Measurements from ENCODE around the gene STK24. TPM values are rescaled to one million over a fixed set of nuclear protein-coding genes. Genes with fewer than 3 reads are reported as not detected.
"Not testable (repeated sequence)": the region's sequence is repeated elsewhere in the genome, so short reads cannot be mapped to it uniquely, and the experiment has no call there.

Gene STK24
- total RNA-seq, 1 donor from 2014 or later: 26.2 TPM

DNA sequence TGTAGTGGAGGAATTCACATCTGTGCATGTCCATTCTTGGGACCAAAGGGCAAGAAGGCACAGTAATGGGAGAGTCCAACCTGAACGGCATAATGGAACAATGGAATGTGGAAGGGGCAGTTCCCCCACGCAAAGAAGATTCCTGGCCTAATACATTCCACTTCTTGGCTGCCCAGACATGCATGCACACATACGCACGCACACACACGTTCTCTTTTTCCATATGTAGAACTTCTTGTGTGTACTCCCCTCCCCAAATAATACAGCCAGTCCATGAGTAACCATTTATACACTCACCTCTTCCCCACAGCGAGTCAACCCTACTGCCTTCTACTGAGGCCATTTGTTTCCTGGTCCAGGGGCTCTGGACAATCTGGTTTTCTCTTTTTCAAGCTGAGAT, 6.0 kb upstream of the STK24 start:
- DNase-seq (ENCODE audit: low spot score): peak; percentile 46

DNA sequence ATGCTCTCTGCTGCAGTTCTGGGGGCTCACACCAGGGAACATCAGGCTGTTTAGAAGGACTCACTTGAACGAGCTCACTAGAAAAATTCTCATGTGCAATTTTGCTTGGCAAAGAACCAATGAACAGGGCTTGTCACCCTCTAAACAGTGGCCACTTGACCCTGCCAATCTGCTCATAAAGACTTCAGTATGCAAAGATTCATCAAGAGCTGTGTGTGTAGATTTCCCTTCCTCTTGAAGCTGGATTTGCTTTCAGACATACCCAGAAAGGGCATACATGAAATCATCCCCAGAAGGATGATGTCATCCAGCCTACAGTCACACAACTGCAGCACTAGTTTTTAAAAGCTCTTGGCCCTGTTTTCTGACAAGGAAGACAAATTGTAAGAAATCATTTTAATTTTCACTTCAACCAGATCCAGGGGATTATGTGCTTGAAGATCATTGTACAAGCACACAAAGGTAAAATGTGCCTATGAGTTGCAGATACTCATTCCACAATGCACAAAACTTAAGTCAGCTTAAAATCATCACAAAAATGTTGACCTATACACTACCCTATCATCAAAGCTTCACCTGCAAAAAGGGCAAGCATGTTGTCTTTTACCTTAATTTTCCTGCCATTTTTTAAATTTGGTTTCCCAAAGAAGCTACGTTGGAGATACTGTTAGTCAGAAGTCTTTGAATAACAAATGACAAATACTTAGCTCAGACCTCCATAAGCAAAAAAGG, 5.2 kb upstream of the STK24 start:
- peak; percentile 85 for DNase-seq (ENCODE audit: low spot score)

DNA sequence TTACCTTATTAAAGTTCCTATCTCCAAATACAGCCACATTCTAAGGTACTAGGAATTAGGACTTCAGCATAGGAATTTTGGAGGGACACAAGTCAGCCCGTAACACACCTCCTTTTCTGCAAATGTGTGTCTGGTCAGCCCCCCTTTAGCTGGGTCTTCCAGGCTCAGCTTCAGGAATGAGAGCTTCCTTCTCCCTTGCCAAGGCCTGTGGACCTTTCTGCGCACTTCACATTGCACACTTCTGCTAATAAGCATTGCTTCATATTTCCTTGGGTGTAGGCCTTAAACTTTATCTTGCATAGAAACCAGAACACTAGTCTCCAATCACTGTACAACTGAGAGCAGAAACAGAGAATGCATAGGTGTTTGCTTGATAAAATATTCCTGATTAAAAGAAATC, 4.5 kb upstream of the STK24 start:
- peak; percentile 54 for DNase-seq (ENCODE audit: low spot score)

DNA sequence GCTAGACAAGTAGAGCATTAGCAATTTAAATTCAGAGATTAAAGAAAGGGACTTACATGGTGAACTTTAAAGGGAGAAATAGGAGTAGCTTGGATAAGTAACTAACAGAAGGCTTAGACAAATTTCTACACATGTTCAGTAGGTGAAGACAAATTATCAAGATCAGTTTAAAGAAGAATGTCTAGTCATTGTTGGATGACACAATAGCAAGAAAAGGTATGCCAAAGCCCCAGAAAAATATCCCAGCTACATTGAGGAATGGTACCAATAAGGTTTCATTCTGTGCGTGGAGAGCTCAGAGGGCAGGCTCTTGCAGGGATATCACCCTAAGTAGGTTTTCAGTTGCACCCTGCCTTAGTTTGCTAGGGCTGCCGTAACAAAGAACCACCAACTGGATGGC, 3.5 kb upstream of the STK24 start:
- DNase-seq (ENCODE audit: low spot score): no peak

DNA sequence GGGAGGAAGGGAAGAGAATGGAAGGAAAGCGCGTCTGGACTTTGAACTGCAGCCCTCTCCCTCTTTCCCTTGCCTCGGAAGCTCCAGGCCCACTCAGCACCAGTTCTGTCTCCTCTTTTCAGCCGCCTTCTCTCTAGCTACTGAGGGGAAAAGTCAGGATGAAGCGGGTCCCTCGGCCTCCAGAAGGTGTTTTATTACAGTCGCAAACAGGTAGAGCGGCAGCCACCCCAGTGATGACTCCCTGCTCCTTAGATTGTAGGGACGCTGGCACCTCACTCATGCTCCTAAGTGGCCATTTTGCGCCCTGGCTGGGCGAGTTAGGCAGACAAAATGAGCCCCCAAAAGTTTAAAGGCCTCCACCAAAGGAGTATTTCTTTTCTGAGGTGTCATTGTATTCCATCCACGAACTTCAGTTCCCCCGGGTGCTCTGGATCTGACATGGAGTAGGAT, 954 bp upstream of the STK24 start:
- no peak for DNase-seq (ENCODE audit: low spot score)

DNA sequence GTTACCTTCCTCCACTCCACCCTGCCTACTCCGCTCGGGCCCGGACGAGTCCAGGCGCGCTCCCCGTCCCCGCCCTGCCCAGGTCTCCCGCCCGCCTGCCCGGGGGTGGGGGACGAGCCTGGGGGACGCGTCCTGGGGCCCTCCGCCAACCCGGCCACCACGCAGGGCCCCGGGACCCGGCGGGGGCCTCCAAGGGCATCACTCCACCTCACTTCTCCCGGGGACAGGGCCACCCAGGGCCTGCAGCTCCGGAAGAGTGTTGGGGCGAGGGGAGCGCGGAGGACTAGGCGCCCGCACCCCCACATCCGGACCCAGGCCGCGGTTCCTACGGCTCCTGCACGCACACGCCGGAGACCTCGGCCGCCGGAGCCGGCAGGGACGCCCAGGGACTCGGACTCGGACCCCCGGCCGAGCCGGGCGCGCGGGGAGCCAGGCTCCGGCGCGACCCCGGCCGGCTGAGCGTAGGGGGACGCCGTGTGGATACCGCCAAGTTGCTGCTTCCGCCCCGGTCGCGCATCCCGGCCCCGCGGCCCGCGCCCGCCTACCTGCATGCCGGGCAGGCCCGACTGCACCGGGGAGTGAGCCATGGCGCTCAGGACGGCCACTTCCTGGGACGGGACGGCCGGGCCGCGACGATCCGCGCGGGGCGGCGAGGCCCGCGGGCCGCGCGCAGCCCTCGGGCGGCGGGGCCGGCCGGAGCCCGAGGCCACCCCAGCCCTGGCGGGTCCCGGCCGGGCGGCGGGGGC, 534 bp downstream of the STK24 start:
- DNase-seq (ENCODE audit: low spot score): peak; percentile 70

DNA sequence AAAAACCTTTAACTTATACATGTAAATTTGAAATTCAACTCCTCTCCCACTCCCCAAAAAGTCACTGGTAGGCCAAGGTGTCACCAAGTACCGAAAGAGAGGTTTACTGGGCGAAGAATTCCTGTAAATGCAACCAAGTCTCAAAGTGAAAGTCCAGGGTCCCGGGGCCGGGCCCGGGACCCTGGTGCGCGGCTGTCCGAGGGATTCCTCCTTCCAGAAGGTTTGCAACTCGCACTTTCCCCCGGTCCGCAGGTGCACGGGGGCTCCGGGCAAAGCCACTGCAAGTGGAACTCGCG, 1.1 kb downstream of the STK24 start:
- no peak for DNase-seq (ENCODE audit: low spot score)

DNA sequence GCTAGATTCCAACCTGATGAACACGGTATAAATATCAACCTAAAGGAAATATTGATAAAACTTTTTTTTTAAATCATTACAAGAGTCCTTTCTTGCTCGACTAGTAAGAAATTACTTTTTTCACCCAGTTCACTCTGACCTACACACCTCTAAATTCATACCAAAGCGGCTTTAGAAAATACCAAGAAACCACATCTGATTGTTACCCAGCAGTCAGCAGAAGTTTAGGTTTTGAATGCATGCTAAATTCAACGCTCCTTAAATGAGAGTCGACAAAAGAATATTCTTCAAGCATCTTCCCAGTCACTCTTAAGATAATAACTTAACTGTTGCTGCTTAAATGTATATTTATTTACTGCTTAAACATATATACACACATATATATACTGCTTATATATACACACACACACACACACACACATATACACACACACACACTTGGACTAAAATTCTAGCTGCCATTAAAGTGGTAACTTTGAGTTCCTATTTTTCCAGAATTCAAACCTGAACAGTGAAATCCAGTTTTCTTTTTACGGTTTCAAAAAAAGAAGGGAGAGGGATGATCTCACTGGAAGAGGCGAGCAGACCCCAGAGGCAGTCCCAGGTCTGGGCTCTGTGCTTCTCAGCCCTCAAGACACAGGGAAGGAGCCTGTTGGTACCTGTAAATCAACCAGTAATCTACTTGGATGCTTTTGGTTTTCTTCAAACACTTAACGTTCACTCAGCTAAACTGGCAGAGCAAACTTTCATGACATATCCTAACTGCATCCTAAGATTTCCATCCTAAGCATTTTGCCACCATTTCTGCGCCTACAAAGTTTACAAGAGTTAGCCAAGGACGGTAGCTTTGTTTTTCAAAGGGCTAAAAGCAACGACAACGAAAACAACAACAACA, 1.7 kb downstream of the STK24 start:
- peak; percentile 42 for DNase-seq (ENCODE audit: low spot score)

DNA sequence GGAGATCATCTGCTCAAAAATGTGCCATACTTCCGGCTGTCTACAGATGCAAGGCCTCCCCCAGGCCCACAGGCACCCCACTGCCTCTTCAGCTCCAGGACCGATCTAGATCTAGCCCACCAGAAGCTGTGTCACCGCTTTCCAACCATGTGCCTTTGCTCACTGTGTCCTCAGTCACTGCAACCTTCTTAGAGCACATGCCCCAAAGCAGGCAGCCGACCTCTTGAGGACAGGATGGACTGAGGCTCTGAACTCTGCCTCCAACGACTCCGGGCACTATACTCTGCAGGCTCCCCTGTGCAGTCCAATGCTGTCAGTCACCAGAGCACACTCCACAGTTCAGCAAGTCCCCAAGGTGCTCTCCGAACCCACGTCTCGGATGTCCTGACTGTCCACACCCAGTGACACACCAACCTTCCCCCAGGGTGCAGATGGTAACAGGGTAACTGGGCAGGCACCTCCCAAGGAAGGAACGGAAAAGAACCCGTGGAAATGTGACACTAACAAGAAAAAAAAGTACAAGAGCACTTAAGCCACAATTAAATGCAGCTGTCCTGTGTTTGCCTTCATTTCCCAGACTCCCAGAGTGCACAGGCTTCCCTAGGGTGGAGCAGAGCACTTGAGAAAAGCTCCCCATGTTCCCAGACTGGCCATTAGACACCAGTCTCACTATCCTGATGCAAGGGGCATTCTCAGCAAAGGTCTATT, 4.8 kb downstream of the STK24 start:
- no peak for DNase-seq (ENCODE audit: low spot score)

DNA sequence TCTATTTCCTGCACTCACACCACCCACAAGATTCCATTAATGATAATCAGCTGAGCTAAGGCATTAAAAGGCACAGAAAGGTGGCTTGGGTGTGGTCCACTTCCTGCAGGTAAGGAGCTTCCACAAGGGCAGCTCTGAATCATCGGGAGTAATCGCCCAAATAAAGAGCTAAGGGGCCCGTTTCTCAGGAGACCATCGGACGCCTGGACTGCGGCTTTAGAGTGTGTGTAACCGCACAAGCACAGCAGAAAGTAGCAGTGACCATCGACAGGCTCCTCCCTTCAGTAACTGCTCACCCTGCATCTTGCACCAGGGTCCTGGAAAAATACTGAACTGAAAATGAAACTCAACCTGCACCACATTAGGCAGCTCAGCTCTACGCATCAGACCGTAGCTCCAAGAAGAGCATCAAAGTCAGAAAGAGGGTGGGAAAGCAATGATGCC, 6.0 kb downstream of the STK24 start:
- no peak for DNase-seq (ENCODE audit: low spot score)

DNA sequence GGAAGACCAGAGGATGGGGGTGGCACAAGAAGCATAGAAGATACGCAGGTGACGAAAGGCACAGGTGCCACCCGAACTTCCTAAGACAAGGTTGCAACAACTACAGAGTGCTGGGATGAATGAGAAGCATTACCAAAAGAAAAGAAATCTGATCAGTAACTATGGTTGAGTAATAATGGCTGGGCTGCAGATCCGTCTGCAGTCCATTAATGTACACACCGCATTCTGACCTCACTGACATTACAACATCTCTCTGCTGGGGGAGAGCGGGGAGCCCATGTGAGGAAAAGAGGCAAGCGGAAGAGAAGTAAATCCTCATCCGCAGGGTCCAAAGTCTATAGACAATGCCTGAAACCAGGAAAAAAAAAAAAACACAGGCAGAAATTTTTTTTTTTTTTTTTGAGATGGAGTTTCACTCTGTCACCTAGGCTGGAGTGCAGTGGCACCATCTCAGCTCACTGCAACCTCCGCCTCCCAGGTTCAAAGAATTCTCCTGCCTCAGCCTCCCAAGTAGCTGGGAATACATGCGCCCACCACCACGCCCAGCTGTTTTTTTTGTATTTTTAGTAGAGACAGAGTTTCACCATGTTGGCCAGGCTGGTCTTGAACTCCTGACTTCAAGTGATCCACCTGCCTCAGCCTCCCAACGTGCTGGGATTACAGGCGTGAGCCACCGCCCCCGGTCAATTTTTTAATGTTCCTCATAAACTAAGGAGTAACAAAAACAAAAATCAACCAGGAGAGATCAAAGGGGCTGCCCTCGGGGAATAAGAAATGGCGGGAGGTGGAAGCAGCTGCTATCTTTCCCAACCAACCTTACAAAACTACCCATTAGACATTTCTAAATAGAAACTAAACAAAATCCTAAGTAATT, 7.2 kb downstream of the STK24 start:
- DNase-seq (ENCODE audit: low spot score): not testable (repeated sequence)

DNA sequence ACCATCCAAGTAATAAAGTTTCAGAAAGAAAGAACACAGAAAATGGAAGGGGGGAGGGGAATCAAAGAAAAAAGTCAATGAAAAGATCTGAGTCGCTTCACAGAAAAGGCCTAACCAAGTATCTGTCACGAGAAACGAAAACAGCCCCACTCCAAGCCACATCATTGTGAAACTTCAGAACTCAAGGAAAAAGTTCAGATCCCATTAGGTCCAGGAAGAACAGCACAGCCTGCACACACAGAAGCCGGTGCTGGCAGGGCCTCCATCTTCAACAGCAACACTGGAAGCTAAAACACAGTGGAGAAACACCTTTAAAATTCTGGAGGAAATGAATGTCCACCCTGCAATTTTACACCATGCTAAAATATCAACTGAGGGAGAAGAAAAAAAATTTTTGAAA, 8.0 kb downstream of the STK24 start:
- no peak for DNase-seq (ENCODE audit: low spot score)

DNA sequence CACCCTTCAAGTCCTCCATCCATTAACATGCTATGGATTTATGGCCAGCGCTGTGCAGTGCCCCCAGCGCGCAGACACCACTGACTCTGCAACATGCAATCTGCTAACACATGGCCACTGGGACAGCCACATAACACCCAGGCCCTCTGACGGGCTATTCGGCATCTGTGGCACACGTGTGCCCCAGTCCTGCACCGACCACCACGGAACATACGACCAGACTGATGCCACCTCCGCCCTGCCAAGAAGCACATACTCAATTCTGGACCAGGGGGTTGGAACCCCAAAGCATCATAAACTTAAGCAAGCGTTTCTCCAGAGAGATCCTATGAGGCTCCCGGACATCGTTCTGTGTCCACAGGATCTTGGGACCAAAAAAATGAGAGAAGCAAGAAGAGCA, 9.8 kb downstream of the STK24 start:
- DNase-seq (ENCODE audit: low spot score): no peak

DNA sequence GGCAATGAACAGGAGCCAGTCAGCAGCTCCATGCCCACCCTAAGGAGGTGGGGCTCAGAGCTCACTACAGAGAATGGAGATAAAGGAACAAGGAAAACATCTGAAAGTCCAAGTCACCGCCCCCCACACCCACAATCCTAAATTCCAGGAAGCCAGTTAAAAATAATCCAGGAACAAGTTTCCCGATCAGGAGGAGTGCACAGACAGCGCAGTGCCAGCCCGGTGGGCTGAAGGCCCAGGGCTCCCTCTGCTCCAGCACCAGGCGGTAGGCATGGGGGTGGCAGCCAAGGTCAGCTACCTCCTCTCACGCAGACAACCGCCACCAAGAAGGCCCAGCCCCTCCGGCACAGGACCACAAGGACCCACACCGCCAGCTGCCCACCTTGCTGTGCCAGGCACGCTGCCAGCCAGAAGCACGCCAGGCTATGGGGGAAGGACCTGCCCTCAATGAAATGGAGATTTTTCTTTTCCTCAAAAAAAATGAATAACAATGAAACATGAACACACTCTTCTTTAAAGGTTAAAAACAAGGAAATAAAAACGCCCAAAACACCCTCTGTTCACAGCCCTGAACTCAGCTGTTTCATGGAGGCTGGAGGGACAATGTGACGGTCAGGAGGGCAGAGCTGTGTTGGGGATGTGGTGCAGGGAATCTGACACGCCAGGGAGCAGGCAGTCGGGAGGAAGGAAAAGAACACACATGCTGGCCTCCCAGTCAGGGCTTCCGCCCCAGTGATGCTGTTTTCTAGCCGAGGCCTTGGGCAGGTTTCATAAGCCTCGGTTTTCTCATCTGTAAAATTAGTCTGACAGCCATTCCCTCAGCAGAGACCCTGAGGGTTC, 11.0 kb downstream of the STK24 start:
- DNase-seq (ENCODE audit: low spot score): no peak

DNA sequence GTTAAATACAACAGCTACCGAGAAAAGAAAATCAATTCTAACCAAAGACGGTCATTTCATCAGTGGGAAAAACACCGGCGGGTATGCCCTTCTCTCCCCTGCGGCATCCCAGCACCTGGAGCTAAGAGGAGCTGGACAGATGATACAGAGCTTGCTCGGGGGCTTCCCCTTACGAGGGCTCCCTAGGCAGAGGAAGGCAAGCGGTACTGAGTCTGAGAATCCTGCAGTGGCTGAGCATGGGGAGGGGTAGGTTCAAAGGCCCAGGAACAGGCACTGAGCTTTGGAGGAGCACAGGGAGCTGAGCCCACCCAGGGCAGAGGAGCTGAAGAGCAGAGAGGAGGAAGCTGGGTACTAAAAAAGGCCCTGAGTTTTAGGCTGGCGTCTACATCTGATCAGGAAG, 12.7 kb downstream of the STK24 start:
- DNase-seq (ENCODE audit: low spot score): no peak

DNA sequence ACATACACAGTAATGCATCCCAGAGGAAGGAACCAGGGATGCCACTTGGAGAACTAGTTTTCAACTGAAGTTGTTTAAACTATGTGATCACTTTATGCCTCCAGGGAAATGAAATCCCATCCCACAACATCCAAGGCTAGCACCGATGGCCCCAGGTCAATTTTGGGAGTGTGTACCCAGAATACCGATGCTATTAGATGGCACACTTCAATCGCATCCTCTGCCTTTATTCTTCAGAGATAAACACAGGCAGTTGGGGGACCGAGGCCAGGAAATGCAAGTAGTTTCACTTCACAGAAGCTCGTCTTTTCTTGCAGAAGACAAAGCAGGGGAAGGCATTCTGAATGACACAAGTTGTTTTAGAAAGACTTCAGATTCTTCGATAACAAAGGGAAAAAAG, 13.8 kb downstream of the STK24 start:
- no peak for DNase-seq (ENCODE audit: low spot score)

DNA sequence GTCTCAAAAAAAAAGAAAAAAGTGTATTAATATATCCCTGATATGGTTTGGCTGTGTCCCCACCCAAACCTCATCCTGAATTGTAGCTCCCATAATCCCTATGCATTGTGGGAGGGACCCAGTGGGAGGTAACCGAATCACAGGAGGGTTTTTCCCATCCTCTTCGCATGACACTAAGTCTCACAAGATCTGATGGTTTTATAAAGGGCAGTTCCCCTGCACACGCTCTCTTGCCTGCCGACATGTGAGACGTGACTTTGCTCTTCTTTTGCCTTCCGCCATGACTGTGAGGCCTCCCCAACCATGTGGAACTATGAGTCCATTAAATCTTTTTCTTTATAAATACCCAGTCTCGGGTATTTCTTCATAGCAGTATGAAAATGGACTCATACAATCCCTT, 17.7 kb downstream of the STK24 start:
- DNase-seq (ENCODE audit: low spot score): no peak

DNA sequence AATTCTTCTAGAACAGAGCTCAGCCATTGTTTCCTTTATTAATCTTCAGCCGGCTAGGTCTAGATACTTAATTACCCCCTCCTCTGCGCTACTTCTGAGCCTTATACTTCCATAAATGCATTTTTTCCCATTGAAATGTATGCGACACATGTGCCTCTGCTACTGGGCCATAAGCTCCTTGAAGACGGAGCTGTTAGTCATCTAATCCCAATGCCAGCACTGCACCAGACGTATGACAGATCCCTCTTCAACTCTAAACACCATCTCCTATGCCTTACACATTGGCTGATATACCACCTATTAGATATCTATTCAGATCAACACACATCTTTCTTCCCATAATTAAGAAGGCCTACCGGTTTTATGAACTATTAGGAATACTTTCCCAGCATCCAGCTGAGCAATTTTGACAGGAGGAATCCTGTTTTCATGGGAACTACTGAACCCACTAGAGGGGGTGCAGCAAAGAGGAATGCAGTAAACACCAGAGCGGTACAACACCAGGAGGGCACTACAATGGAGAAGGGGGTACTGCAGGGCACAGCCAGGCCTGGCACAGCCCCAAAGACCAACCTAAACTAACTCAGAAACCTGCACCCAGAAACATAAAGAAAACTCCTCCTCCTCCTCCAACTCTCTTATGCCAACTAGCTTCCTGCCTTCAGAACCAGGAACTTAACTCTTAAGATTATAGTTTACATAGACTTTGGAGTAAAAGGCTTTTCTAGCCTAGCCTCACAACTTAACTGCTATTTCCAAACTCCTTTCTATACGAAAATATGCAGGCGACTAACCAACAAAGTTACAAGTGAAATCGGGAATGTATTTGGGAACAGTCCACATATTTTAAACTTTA, 18.7 kb downstream of the STK24 start:
- no peak for DNase-seq (ENCODE audit: low spot score)
